Thyroid gland (tissue), 4 donors: Measurements from ENCODE around the gene DNHD1.

Source experiments
- CTCF ChIP-seq, 6 experiments: fragments of 200-600 bp in 3 of 6; fragments of 450-650 bp in 3 of 6; sonication (generic) in 3 of 6; IDR thresholded peaks; one replicate each; pipeline ENCODE4 v1.5.1; 2016 to 2019; ENCODE audit warnings: antibody characterized with exemption in 6 of 6, mild to moderate bottlenecking in 2 of 6, inconsistent platforms in 1 of 6, moderate library complexity in 1 of 6
- POLR2A ChIP-seq, 2 donors: fragments of 450-650 bp; IDR thresholded peaks; one replicate each; pipeline ENCODE4 v1.6.1; 2017; ENCODE audit warnings: antibody characterized with exemption in 2 of 2, mild to moderate bottlenecking in 2 of 2, moderate library complexity in 1 of 2

GRCh38 chr11:6565325-6565724 is 68.2 kb downstream of the DNHD1 start:
- no peak for TF ChIP-seq CTCF (IDR thresholded peaks at IDR 0.05)
- TF ChIP-seq POLR2A (IDR thresholded peaks at IDR 0.05): no peak
